A549 (cell line): ENCODE data around the gene FXYD3. TPM values are rescaled to one million over a fixed set of nuclear protein-coding genes. Genes with fewer than 3 reads are reported as not detected.

Source experiments
- ATAC-seq, 2 experiments: fragments of 200-7000 bp in 1 of 2; fragments of >200 bp in 1 of 2; cut with Nextera tagmentation in 1 of 2; cut with Tn5 transposase in 1 of 2; 3 replicates each; pipeline versions ENCODE4 v1.8.0 to v1.9.1; 2018 to 2020; ENCODE audit warnings: mild to moderate bottlenecking in 1 of 2, moderate library complexity in 1 of 2
- CTCF ChIA-PET: fragments of 300-600 bp; sonication (Branson Sonifier 250); formaldehyde crosslinking; extraction: SDS; loops from one replicate; lab custom pipeline; 2021; ENCODE audit warnings: antibody characterized with exemption, inconsistent platforms; lab: Yijun Ruan, JAX
- POLR2A ChIA-PET: fragments of 350-600 bp; formaldehyde crosslinking; extraction: SDS; loops from one replicate; lab custom pipeline; 2021; ENCODE audit warnings: antibody characterized with exemption, inconsistent platforms; lab: Yijun Ruan, JAX
- DNase-seq, 2 experiments: peaks; one replicate each; pipeline versions ENCODE4 v3.0.0 to v3.0.0-alpha.2; 2011 to 2016; ENCODE audit warnings: low read depth in 1 of 2, low spot score in 1 of 2
- FAIRE-seq: peaks from 2 replicates; lab custom pipeline; 2011; peaks lifted over from hg19 to GRCh38; lab: Jason Lieb, UNC
- H3K27ac ChIP-seq, 2 experiments: fragments of >200 bp; sonication (Bioruptor Twin); formaldehyde crosslinking; 3 replicates each; pipeline ENCODE4 v1.5.1; 2016 to 2017
- H3K4me1 ChIP-seq: fragments of >200 bp; sonication (Bioruptor Twin); formaldehyde crosslinking; 3 replicates; pipeline ENCODE4 v1.6.1; 2016
- H3K4me2 ChIP-seq: fragments of >200 bp; sonication (Bioruptor Twin); formaldehyde crosslinking; 3 replicates; pipeline ENCODE4 v1.6.1; 2016
- H3K4me3 ChIP-seq: fragments of >200 bp; sonication (Bioruptor Twin); formaldehyde crosslinking; 3 replicates; pipeline ENCODE4 v1.5.1; 2016
- H3K9me3 ChIP-seq: fragments of >200 bp; sonication (Bioruptor Twin); formaldehyde crosslinking; 3 replicates; pipeline ENCODE4 v1.6.1; 2016
- CHD2 ChIP-seq: fragments of 150-350 bp; IDR thresholded peaks from 2 replicates; pipeline ENCODE4 v1.6.1; 2014; ENCODE audit warnings: low read length; ENCODE audit not compliant: partially characterized antibody
- CTCF ChIP-seq: fragments of >200 bp; sonication (Bioruptor Twin); formaldehyde crosslinking; IDR thresholded peaks from 3 replicates; pipeline ENCODE4 v1.5.1; 2016
- EHMT2 ChIP-seq: fragments of 200-600 bp; sonication (generic); IDR thresholded peaks from 2 replicates; pipeline ENCODE4 v1.6.1; 2016; ENCODE audit warnings: antibody characterized with exemption, low read depth, mild to moderate bottlenecking, moderate library complexity
- EP300 ChIP-seq, 2 experiments: fragments of >200 bp; sonication (Bioruptor Twin); formaldehyde crosslinking; IDR thresholded peaks; 2 replicates in 1 of 2; 3 replicates in 1 of 2; pipeline ENCODE4 v1.6.1; 2016 to 2017
- FOSB ChIP-seq: fragments of 250-450 bp; sonication (Bioruptor Pico); IDR thresholded peaks from 2 replicates; pipeline ENCODE4 v1.5.0; 2020; ENCODE audit warnings: mild to moderate bottlenecking, moderate library complexity
- GATA3 ChIP-seq: IDR thresholded peaks from 2 replicates; pipeline ENCODE4 v1.6.1; 2012; ENCODE audit warnings: borderline replicate concordance
- HES2 ChIP-seq: fragments of >200 bp; sonication (Bioruptor Twin); formaldehyde crosslinking; IDR thresholded peaks from 2 replicates; pipeline ENCODE4 v1.6.1; 2016
- JUN ChIP-seq, 2 experiments: fragments of >200 bp; sonication (Bioruptor Twin); formaldehyde crosslinking; IDR thresholded peaks; 2 replicates in 1 of 2; 3 replicates in 1 of 2; pipeline ENCODE4 v1.6.1; 2016 to 2017
- MAFK ChIP-seq: fragments of 450-650 bp; IDR thresholded peaks from 2 replicates; pipeline ENCODE4 v1.6.1; 2014; ENCODE audit not compliant: partially characterized antibody
- MAZ ChIP-seq: fragments of 150-350 bp; IDR thresholded peaks from 2 replicates; pipeline ENCODE4 v1.6.1; 2014; ENCODE audit warnings: antibody characterized with exemption, low read depth, low read length, borderline replicate concordance
- NPAS2 ChIP-seq: fragments of 250-450 bp; sonication (Bioruptor Pico); IDR thresholded peaks from 2 replicates; pipeline ENCODE4 v1.8.0; 2022; ENCODE audit warnings: mild to moderate bottlenecking, moderate library complexity, borderline replicate concordance
- PBX3 ChIP-seq: IDR thresholded peaks from 2 replicates; pipeline ENCODE4 v1.6.1; 2012
- POLR2A ChIP-seq: IDR thresholded peaks from 2 replicates; pipeline ENCODE4 v1.6.1; 2012; ENCODE audit warnings: mild to moderate bottlenecking, low read length
- RAD21 ChIP-seq, 2 experiments: fragments of >200 bp in 1 of 2; sonication (Bioruptor Twin) in 1 of 2; formaldehyde crosslinking in 1 of 2; IDR thresholded peaks in 1 of 2; conservative IDR thresholded peaks in 1 of 2; 2 replicates in 1 of 2; 3 replicates in 1 of 2; pipeline ENCODE4 v1.6.1; 2012 to 2018; ENCODE audit warnings: inconsistent platforms in 1 of 2
- RNF2 ChIP-seq: fragments of 200-600 bp; sonication (generic); IDR thresholded peaks from 2 replicates; pipeline ENCODE4 v1.6.1; 2016; ENCODE audit warnings: low read depth, mild to moderate bottlenecking, antibody characterized with exemption, moderate library complexity, borderline replicate concordance
- SMC3 ChIP-seq: fragments of >200 bp; sonication (Bioruptor Twin); formaldehyde crosslinking; IDR thresholded peaks from 3 replicates; pipeline ENCODE4 v1.6.1; 2018; ENCODE audit warnings: inconsistent platforms
- ZC3H11A ChIP-seq: fragments of 450-650 bp; IDR thresholded peaks from 2 replicates; pipeline ENCODE4 v1.6.1; 2014; ENCODE audit warnings: antibody characterized with exemption, mild to moderate bottlenecking
- ZFP36 ChIP-seq: fragments of 450-650 bp; IDR thresholded peaks from 2 replicates; pipeline ENCODE4 v1.6.1; 2014; ENCODE audit warnings: borderline replicate concordance; ENCODE audit not compliant: partially characterized antibody
- WGBS: methylation state at CpG from one replicate; pipeline ENCODE4 v1.1.6; 2017; ENCODE audit errors: missing lambda C conversion rate; 5-methylcytosine and 5-hydroxymethylcytosine counted together
- polyA plus RNA-seq, 4 experiments: library from polyadenylated mRNA; depleted of rRNA in 3 of 4; stranded (reverse); fragments of >200 nt; fragmentation: RNase III in 1 of 4; extraction: RNeasy Plus Mini Kit Qiagen cat#74134 plus additional on column Dnase treatment in 1 of 4; gene quantifications; 2 replicates in 3 of 4; 3 replicates in 1 of 4; pipeline ENCODE4 v1.2.3, GENCODE V29; 2011 to 2017
- TF ChIP-seq, protein P1 (sequence below): fragments of 450-650 bp; IDR thresholded peaks from 2 replicates; pipeline ENCODE4 v1.6.1; 2014; ENCODE audit warnings: antibody characterized with exemption
- TF ChIP-seq, protein P2 (sequence below): fragments of 200-600 bp; sonication (generic); IDR thresholded peaks from 2 replicates; pipeline ENCODE4 v1.6.1; 2016; ENCODE audit warnings: antibody characterized with exemption, mild to moderate bottlenecking, moderate library complexity

The FXYD3 gene
- polyA plus RNA-seq, 2 of the 4 experiments (the other 2 are of a cell fraction) = 0.32 TPM; not detected in 1

- POLR2A ChIA-PET = no interaction called here
- ATAC-seq (no peak), DNase-seq (no peak), FAIRE-seq (no peak)
- TF ChIP-seq MAFK (no peak), RNF2 (no peak), EP300 (IDR thresholded peaks at IDR 0.05) (no peak), GATA3 (no peak), ZC3H11A (no peak), POLR2A (no peak), CTCF (no peak), HES2 (no peak), EHMT2 (no peak), FOSB (CRISPR knock-in tag) (no peak), JUN (IDR thresholded peaks at IDR 0.05) (no peak), NPAS2 (CRISPR knock-in tag) (no peak), CHD2 (no peak), ZFP36 (no peak)
- TF ChIP-seq, protein P1, sequence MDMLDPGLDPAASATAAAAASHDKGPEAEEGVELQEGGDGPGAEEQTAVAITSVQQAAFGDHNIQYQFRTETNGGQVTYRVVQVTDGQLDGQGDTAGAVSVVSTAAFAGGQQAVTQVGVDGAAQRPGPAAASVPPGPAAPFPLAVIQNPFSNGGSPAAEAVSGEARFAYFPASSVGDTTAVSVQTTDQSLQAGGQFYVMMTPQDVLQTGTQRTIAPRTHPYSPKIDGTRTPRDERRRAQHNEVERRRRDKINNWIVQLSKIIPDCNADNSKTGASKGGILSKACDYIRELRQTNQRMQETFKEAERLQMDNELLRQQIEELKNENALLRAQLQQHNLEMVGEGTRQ = no peak
- Histone ChIP-seq H3K4me2 (no peak within 1 kb of the TSS), H3K4me1 (peaks cover 8% of the 10 kb centered on the region; the same call in 2 of the 3 replicates), H3K9me3 (no peaks in the 10 kb centered on the region), H3K4me3 (no peak within 1 kb of the TSS), H3K27ac (no peak within 1 kb of the TSS)
- CTCF ChIA-PET = interaction anchor here (0.5 to 11.0 kb wide), 44 partner anchors 10 to 630 kb away, joined by 3 to 148 read pairs (median 8); partner anchors contain the start of genes FXYD3, FXYD5 and ZNF30
- 69% methylated on average over 14 of the region's 15 CpGs for WGBS
These were observed 19.1 kb downstream of the FXYD3 start, which contains the start of gene LGI4 for GRCh38 chr19:35134601-35135242. Gene LGI4, minus strand, starts transcription at chr19:35135059. Its CDS starts 379 bp downstream, at chr19:35134680.

DNA sequence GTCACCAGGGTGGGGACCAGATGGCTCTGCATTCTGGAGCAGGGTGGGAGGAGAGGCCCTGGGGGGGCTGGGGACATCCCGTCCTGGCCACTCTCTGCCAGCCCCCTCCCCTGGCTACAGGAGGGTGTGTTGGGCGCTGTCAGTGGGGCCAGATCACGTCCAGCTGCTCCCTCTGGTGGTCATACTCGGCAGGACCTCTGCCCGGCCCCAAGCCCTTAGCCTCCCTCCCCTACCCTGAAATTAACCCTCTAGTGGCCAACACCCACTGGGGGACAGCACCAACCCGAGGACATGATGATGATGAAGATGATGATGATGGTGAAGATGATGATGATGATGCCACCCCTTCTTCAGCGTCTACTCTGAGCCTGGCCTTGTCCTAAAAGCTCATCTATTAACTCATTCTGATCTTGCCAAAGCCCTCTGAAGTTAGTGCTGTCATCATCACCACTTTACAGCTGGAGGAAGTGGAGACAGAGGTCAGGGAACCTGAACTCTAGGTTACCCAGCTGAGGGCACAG, 19.8 kb downstream of the FXYD3 start:
- DNase-seq = peak; percentile 81 to 99

More for the DNA sequence above, 19.8 kb downstream of the FXYD3 start:
- H3K9me3 ChIP-seq = no peaks in the 10 kb centered on the region
- FAIRE-seq = peak; percentile 92
- no peak overlapping the region for H3K4me3 ChIP-seq
- WGBS = 0% methylated on average over 7 of the region's 7 CpGs
- ChIA-PET CTCF (interaction anchor here (0.6 to 11.0 kb wide), 65 partner anchors 11 to 496 kb away, joined by 3 to 148 read pairs (median 6); partner anchors contain the start of genes FXYD3, FXYD5, HAMP and ZNF30), POLR2A (interaction anchor here (0.8 kb wide), 1 partner anchor 129 kb away, joined by 3 read pairs; no protein-coding TSS in a partner anchor)
- ATAC-seq = peak; percentile 64 to 91
- TF ChIP-seq PBX3 = no peak
- peak; percentile 95 for TF ChIP-seq SMC3
- TF ChIP-seq CTCF = peak; percentile 95
- TF ChIP-seq, protein P2, sequence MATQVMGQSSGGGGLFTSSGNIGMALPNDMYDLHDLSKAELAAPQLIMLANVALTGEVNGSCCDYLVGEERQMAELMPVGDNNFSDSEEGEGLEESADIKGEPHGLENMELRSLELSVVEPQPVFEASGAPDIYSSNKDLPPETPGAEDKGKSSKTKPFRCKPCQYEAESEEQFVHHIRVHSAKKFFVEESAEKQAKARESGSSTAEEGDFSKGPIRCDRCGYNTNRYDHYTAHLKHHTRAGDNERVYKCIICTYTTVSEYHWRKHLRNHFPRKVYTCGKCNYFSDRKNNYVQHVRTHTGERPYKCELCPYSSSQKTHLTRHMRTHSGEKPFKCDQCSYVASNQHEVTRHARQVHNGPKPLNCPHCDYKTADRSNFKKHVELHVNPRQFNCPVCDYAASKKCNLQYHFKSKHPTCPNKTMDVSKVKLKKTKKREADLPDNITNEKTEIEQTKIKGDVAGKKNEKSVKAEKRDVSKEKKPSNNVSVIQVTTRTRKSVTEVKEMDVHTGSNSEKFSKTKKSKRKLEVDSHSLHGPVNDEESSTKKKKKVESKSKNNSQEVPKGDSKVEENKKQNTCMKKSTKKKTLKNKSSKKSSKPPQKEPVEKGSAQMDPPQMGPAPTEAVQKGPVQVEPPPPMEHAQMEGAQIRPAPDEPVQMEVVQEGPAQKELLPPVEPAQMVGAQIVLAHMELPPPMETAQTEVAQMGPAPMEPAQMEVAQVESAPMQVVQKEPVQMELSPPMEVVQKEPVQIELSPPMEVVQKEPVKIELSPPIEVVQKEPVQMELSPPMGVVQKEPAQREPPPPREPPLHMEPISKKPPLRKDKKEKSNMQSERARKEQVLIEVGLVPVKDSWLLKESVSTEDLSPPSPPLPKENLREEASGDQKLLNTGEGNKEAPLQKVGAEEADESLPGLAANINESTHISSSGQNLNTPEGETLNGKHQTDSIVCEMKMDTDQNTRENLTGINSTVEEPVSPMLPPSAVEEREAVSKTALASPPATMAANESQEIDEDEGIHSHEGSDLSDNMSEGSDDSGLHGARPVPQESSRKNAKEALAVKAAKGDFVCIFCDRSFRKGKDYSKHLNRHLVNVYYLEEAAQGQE = peak; percentile 77
- TF ChIP-seq EHMT2 = no peak; the same call in 1 of the 2 replicates
- 0 out of 2 replicates have a peak, but pooled peaks have one; percentile 28 for TF ChIP-seq MAZ
- peak; percentile 76 to 86 for TF ChIP-seq RAD21 (conservative IDR thresholded peaks at IDR 0.05 in 1 of 2, IDR thresholded peaks at IDR 0.05 in 1 of 2)
- no peak overlapping the region for H3K27ac ChIP-seq
- H3K4me2 ChIP-seq = no peak overlapping the region
- peaks cover 5% of the 10 kb centered on the region; the same call in 1 of the 3 replicates for H3K4me1 ChIP-seq
